ENCODE measurements around the gene PHLDB3.

GRCh38 chr19:43538922-43539321 is 34.4 kb upstream of the PHLDB3 start:
- TF ChIP-seq, protein P1, sequence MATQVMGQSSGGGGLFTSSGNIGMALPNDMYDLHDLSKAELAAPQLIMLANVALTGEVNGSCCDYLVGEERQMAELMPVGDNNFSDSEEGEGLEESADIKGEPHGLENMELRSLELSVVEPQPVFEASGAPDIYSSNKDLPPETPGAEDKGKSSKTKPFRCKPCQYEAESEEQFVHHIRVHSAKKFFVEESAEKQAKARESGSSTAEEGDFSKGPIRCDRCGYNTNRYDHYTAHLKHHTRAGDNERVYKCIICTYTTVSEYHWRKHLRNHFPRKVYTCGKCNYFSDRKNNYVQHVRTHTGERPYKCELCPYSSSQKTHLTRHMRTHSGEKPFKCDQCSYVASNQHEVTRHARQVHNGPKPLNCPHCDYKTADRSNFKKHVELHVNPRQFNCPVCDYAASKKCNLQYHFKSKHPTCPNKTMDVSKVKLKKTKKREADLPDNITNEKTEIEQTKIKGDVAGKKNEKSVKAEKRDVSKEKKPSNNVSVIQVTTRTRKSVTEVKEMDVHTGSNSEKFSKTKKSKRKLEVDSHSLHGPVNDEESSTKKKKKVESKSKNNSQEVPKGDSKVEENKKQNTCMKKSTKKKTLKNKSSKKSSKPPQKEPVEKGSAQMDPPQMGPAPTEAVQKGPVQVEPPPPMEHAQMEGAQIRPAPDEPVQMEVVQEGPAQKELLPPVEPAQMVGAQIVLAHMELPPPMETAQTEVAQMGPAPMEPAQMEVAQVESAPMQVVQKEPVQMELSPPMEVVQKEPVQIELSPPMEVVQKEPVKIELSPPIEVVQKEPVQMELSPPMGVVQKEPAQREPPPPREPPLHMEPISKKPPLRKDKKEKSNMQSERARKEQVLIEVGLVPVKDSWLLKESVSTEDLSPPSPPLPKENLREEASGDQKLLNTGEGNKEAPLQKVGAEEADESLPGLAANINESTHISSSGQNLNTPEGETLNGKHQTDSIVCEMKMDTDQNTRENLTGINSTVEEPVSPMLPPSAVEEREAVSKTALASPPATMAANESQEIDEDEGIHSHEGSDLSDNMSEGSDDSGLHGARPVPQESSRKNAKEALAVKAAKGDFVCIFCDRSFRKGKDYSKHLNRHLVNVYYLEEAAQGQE (IDR thresholded peaks at IDR 0.05; ENCODE audit: insufficient replicate concordance, low read depth), result no peak
- TF ChIP-seq, protein P2, sequence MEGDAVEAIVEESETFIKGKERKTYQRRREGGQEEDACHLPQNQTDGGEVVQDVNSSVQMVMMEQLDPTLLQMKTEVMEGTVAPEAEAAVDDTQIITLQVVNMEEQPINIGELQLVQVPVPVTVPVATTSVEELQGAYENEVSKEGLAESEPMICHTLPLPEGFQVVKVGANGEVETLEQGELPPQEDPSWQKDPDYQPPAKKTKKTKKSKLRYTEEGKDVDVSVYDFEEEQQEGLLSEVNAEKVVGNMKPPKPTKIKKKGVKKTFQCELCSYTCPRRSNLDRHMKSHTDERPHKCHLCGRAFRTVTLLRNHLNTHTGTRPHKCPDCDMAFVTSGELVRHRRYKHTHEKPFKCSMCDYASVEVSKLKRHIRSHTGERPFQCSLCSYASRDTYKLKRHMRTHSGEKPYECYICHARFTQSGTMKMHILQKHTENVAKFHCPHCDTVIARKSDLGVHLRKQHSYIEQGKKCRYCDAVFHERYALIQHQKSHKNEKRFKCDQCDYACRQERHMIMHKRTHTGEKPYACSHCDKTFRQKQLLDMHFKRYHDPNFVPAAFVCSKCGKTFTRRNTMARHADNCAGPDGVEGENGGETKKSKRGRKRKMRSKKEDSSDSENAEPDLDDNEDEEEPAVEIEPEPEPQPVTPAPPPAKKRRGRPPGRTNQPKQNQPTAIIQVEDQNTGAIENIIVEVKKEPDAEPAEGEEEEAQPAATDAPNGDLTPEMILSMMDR (IDR thresholded peaks at IDR 0.05; ENCODE audit: insufficient read depth, low read length), result no peak

Data from HL-60 (cell line).